Peyer's patch (tissue), 4 donors: ENCODE data around the gene LRFN4.

Experiments used
- POLR2A ChIP-seq, 2 donors: fragments of 450-650 bp; IDR thresholded peaks; one replicate each; pipeline ENCODE4 v1.5.1; 2017; ENCODE audit warnings: antibody characterized with exemption in 2 of 2, mild to moderate bottlenecking in 2 of 2, moderate library complexity in 2 of 2
- TF ChIP-seq, protein P1 (sequence below), 6 experiments: fragments of 450-650 bp in 4 of 6; fragments of 200-600 bp in 2 of 6; sonication (generic) in 1 of 6; IDR thresholded peaks; one replicate each; pipeline ENCODE4 v1.5.1; 2017 to 2019; ENCODE audit warnings: antibody characterized with exemption in 6 of 6, mild to moderate bottlenecking in 3 of 6, moderate library complexity in 1 of 6

DNA sequence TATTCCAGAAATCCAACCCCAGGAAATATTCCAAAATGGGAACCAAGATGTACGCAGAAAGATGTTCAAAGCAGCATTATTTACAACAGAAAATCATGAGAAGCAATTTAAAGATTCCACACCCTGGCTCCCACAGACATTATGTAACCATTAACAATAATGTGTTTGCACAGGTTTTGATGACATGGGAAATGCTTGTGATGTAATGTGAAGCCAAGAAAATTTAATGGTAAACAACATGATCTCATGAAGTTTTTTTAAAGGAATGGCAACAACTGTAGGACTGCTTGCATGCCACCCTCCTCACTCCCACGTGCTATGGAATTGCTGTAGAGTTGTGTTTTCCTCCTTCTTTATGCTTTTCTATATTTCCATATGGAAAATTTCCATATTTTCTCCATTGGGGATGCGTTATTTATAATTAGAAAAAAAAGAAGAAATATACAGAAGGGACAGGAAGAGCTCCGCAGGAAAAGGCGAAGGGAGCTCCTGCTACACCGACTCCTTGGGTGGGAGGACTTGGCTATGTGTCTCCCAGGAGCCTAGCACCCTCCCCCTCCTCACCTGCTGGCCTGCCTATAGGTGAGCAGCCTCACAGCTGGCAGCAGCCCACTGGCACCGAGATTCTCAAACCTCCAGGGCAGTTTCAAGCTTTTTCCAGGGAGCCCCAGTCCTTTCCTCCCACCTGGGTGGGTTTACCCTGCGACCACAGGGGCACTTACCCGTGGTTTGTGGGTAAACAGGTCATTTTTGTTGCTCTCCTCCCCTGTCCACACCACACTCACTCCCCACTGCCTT is 20.9 kb downstream of the LRFN4 start:
- TF ChIP-seq, protein P1, sequence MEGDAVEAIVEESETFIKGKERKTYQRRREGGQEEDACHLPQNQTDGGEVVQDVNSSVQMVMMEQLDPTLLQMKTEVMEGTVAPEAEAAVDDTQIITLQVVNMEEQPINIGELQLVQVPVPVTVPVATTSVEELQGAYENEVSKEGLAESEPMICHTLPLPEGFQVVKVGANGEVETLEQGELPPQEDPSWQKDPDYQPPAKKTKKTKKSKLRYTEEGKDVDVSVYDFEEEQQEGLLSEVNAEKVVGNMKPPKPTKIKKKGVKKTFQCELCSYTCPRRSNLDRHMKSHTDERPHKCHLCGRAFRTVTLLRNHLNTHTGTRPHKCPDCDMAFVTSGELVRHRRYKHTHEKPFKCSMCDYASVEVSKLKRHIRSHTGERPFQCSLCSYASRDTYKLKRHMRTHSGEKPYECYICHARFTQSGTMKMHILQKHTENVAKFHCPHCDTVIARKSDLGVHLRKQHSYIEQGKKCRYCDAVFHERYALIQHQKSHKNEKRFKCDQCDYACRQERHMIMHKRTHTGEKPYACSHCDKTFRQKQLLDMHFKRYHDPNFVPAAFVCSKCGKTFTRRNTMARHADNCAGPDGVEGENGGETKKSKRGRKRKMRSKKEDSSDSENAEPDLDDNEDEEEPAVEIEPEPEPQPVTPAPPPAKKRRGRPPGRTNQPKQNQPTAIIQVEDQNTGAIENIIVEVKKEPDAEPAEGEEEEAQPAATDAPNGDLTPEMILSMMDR (IDR thresholded peaks at IDR 0.05): no peak
- TF ChIP-seq POLR2A (IDR thresholded peaks at IDR 0.05): no peak
